Osteocyte (in vitro differentiated cells): ENCODE data around the gene PHETA1. TPM values are rescaled to one million over a fixed set of nuclear protein-coding genes. Genes with fewer than 3 reads are reported as not detected.

Source experiments
- DNase-seq: peaks from one replicate; pipeline ENCODE4 v3.0.0; 2021; ENCODE audit warnings: mixed read lengths; ENCODE audit not compliant: unreplicated experiment; ENCODE audit errors: extremely low spot score
- H3K27ac Mint-ChIP-seq: one replicate; pipeline ENCODE4 v1.8.0; 2021; ENCODE audit warnings: mild to moderate bottlenecking, mixed read lengths; ENCODE audit not compliant: unreplicated experiment
- H3K27me3 Mint-ChIP-seq: one replicate; pipeline ENCODE4 v1.8.0; 2021; ENCODE audit warnings: mixed read lengths; ENCODE audit not compliant: unreplicated experiment
- H3K36me3 Mint-ChIP-seq: one replicate; pipeline ENCODE4 v1.8.0; 2021; ENCODE audit warnings: mixed read lengths; ENCODE audit not compliant: unreplicated experiment
- H3K4me1 Mint-ChIP-seq: one replicate; pipeline ENCODE4 v1.8.0; 2021; ENCODE audit warnings: mixed read lengths; ENCODE audit not compliant: unreplicated experiment
- H3K4me3 Mint-ChIP-seq: one replicate; pipeline ENCODE4 v1.8.0; 2021; ENCODE audit warnings: mild to moderate bottlenecking, moderate library complexity, mixed read lengths; ENCODE audit not compliant: unreplicated experiment
- H3K9me3 Mint-ChIP-seq: one replicate; pipeline ENCODE4 v1.8.0; 2021; ENCODE audit warnings: mixed read lengths; ENCODE audit not compliant: unreplicated experiment
- CTCF ChIP-seq: fragments of 200-600 bp; sonication (generic); IDR thresholded peaks from 2 replicates; pipeline ENCODE4 v1.5.0; 2021; ENCODE audit warnings: antibody characterized with exemption, mild to moderate bottlenecking, moderate library complexity
- total RNA-seq: library from RNA; stranded (reverse); gene quantifications from 2 replicates; pipeline ENCODE4 v1.2.1, GENCODE V29; 2021

PHETA1 gene
- total RNA-seq, 1 donor from 2014 or later, result 13.6 TPM

DNA sequence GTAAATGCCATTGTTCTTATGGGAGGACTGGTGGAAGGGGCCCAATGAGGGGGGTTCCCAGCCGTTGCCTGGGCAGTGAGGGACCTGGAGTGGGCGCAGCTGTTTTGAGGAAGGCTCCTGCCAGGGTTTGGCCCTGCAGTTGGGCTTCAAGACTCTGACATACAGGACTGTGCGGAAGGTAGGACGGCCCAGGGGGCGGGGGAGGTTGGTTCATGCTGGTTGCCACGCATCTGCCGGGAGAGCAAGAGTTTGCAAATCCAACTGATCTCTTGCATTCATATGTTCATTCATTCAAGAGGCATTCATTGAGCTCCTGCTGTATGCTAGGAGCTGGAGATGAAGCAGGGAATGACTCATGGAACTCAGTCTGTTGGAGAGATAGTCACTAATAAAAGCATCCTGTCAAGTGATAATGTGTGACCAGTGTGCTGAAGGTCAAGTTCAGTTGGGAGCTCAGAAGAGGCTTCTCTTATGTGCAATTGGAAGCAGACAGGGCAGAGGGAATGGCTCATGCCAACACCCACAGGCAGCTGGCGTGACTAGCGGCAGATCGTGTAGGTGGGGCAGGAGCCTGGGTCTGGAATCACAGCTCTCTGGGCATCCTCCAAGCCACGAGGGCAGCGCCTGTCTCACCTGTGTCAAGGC lies 44.7 kb upstream of the PHETA1 start:
- H3K4me3 Mint-ChIP-seq, result peak overlapping the region; percentile 35
- peaks cover 67% of the 10 kb centered on the region for H3K4me1 Mint-ChIP-seq
- peak overlapping the region; percentile 97 for H3K27ac Mint-ChIP-seq
- DNase-seq, result no peak
- no peaks in the 10 kb centered on the region for H3K27me3 Mint-ChIP-seq
- H3K9me3 Mint-ChIP-seq, result no peaks in the 10 kb centered on the region
- peaks cover 3% of the 10 kb centered on the region for H3K36me3 Mint-ChIP-seq
- no peak for TF ChIP-seq CTCF

- Mint-ChIP-seq H3K4me1 (peaks cover 73% of the 10 kb centered on the region), H3K27ac (peak overlapping the region; percentile 97), H3K9me3 (no peaks in the 10 kb centered on the region), H3K36me3 (peaks cover 3% of the 10 kb centered on the region), H3K4me3 (peak overlapping the region; percentile 33), H3K27me3 (no peaks in the 10 kb centered on the region)
- no peak for DNase-seq
- TF ChIP-seq CTCF, result no peak
Measured at GRCh38 chr12:111412830-111413441, 44.0 kb upstream of the PHETA1 start.

- no peaks in the 10 kb centered on the region for H3K9me3 Mint-ChIP-seq
- H3K4me3 Mint-ChIP-seq, result peak overlapping the region; percentile 51
- H3K36me3 Mint-ChIP-seq, result peaks cover 3% of the 10 kb centered on the region
- H3K4me1 Mint-ChIP-seq, result peaks cover 80% of the 10 kb centered on the region
- H3K27me3 Mint-ChIP-seq, result no peaks in the 10 kb centered on the region
- no peak for DNase-seq
- no peak for TF ChIP-seq CTCF
- H3K27ac Mint-ChIP-seq, result peak overlapping the region; percentile 97
Measured at GRCh38 chr12:111412007-111412829, 43.3 kb upstream of the PHETA1 start.

GRCh38 chr12:111411185-111411764 lies 42.4 kb upstream of the PHETA1 start:
- H3K27ac Mint-ChIP-seq, result peak overlapping the region; percentile 97
- H3K36me3 Mint-ChIP-seq, result peaks cover 3% of the 10 kb centered on the region

More at GRCh38 chr12:111411185-111411764, 42.4 kb upstream of the PHETA1 start:
- Mint-ChIP-seq H3K9me3 (no peaks in the 10 kb centered on the region), H3K4me3 (no peak overlapping the region), H3K4me1 (peaks cover 85% of the 10 kb centered on the region), H3K27me3 (no peaks in the 10 kb centered on the region)
- TF ChIP-seq CTCF, result no peak
- no peak for DNase-seq
